CD8-positive, alpha-beta memory T cell (primary cell): ENCODE measurements around the gene TRAFD1. TPM values are rescaled to one million over a fixed set of nuclear protein-coding genes. Genes with fewer than 3 reads are reported as not detected.

Experiments
- CTCF ChIA-PET: fragments of 350-600 bp; sonication (Branson Sonifier 250); formaldehyde crosslinking; loops from one replicate; lab custom pipeline; 2021; ENCODE audit warnings: antibody characterized with exemption; lab: Charles Lee
- POLR2A ChIA-PET: fragments of 350-600 bp; sonication (Branson Sonifier 250); formaldehyde crosslinking; loops from one replicate; lab custom pipeline; 2021; ENCODE audit warnings: antibody characterized with exemption; lab: Charles Lee
- DNase-seq, 5 donors: peaks; one replicate each; pipeline versions ENCODE4 v3.0.0 to v3.0.0-alpha.2; 2020 to 2022; ENCODE audit warnings: mixed read lengths in 1 of 5
- H3K27ac ChIP-seq: one replicate; pipeline ENCODE4 v1.7.0; 2013; ENCODE audit warnings: low read depth, mild to moderate bottlenecking, low read length, moderate library complexity
- H3K27me3 ChIP-seq: 2 replicates; pipeline ENCODE4 v1.7.0; 2013; ENCODE audit warnings: low read length, mild to moderate bottlenecking; ENCODE audit not compliant: insufficient read depth, poor library complexity, severe bottlenecking
- H3K36me3 ChIP-seq: 2 replicates; pipeline ENCODE4 v1.7.0; 2013; ENCODE audit warnings: mild to moderate bottlenecking, low read length, moderate library complexity; ENCODE audit not compliant: insufficient read depth
- H3K4me1 ChIP-seq: 2 replicates; pipeline ENCODE4 v1.7.0; 2013; ENCODE audit warnings: mild to moderate bottlenecking, low read length, moderate library complexity; ENCODE audit not compliant: insufficient read depth
- H3K4me3 ChIP-seq: 2 replicates; pipeline ENCODE4 v1.7.0; 2013; ENCODE audit warnings: mild to moderate bottlenecking, low read length
- H3K9me3 ChIP-seq: 2 replicates; pipeline ENCODE4 v1.7.0; 2013; ENCODE audit warnings: mild to moderate bottlenecking, low read length
- H3K27ac Mint-ChIP-seq, 8 donors: one replicate each; pipeline ENCODE4 v1.8.0; 2020 to 2021; ENCODE audit warnings: mixed read lengths in 8 of 8, mild to moderate bottlenecking in 6 of 8, inconsistent platforms in 3 of 8, moderate library complexity in 3 of 8
- H3K27me3 Mint-ChIP-seq, 2 donors: one replicate each; pipeline ENCODE4 v1.8.0; 2020 to 2021; ENCODE audit warnings: mixed read lengths in 2 of 2, mild to moderate bottlenecking in 1 of 2, moderate library complexity in 1 of 2
- H3K36me3 Mint-ChIP-seq, 3 donors: one replicate each; pipeline ENCODE4 v1.8.0; 2020 to 2021; ENCODE audit warnings: mixed read lengths in 3 of 3, inconsistent platforms in 1 of 3, mild to moderate bottlenecking in 1 of 3
- H3K4me1 Mint-ChIP-seq, 3 donors: one replicate each; pipeline ENCODE4 v1.8.0; 2020 to 2021; ENCODE audit warnings: mixed read lengths in 3 of 3, inconsistent platforms in 1 of 3, mild to moderate bottlenecking in 1 of 3
- H3K4me3 Mint-ChIP-seq, 7 donors: one replicate each; pipeline ENCODE4 v1.8.0; 2020 to 2021; ENCODE audit warnings: mixed read lengths in 7 of 7, mild to moderate bottlenecking in 6 of 7, moderate library complexity in 4 of 7, inconsistent platforms in 2 of 7
- H3K9me3 Mint-ChIP-seq, 5 donors: one replicate each; pipeline ENCODE4 v1.8.0; 2020 to 2022; ENCODE audit warnings: mixed read lengths in 5 of 5, mild to moderate bottlenecking in 3 of 5, moderate library complexity in 2 of 5, inconsistent platforms in 1 of 5
- polyA plus RNA-seq: library from polyadenylated mRNA; unstranded; fragments of 300-500 nt; fragmentation: Illumina TruSeq; gene quantifications from one replicate; pipeline ENCODE4 v1.2.3, GENCODE V29; 2021
- total RNA-seq, 2 experiments: library from RNA; stranded (reverse); gene quantifications; one replicate each; pipeline ENCODE4 v1.2.3, GENCODE V29; 2021

The TRAFD1 gene
- total and polyA plus RNA-seq, 3 experiments from 2014 or later: 34.5 to 55.6 (median 34.5) TPM

- no peak for DNase-seq
- POLR2A ChIA-PET: no interaction called here
- no peaks in the 10 kb centered on the region for H3K9me3 ChIP-seq
- H3K9me3 Mint-ChIP-seq: no peaks in the 10 kb centered on the region
- no peak overlapping the region for H3K4me3 ChIP-seq
- no peaks in the 10 kb centered on the region for H3K4me1 ChIP-seq
- H3K4me1 Mint-ChIP-seq: peaks cover 7 to 15% (median 7%) of the 10 kb centered on the region in 3 donors
- H3K27me3 Mint-ChIP-seq: no peaks in the 10 kb centered on the region
- no peaks in the 10 kb centered on the region for H3K36me3 ChIP-seq
- CTCF ChIA-PET: interaction anchor here (2.1 kb wide), 1 partner anchor 9 kb away, joined by 6 read pairs; no protein-coding TSS in a partner anchor
- H3K27me3 ChIP-seq: no peaks in the 10 kb centered on the region
- no peak overlapping the region for H3K27ac Mint-ChIP-seq
- H3K36me3 Mint-ChIP-seq: peaks cover 0 to 39% (median 2%) of the 10 kb centered on the region in 3 donors
- H3K27ac ChIP-seq: no peak overlapping the region
- no peak overlapping the region for H3K4me3 Mint-ChIP-seq
These were observed 42.6 kb downstream of the TRAFD1 start for GRCh38 chr12:112167718-112168525.

- POLR2A ChIA-PET: no interaction called here
- H3K27me3 Mint-ChIP-seq: no peaks in the 10 kb centered on the region
- H3K9me3 Mint-ChIP-seq: no peaks in the 10 kb centered on the region
- DNase-seq: no peak
- CTCF ChIA-PET: interaction anchor here (1.0 to 2.1 kb wide), 4 partner anchors 10 to 60 kb away, joined by 3 to 6 read pairs (median 4); partner anchors contain the start of genes NAA25 and TRAFD1
- H3K4me1 Mint-ChIP-seq: peaks cover 7 to 15% (median 7%) of the 10 kb centered on the region in 3 donors
- H3K36me3 Mint-ChIP-seq: peaks cover 0 to 36% (median 2%) of the 10 kb centered on the region in 3 donors
- Histone ChIP-seq H3K27ac (no peak overlapping the region), H3K27me3 (no peaks in the 10 kb centered on the region), H3K4me3 (no peak overlapping the region), H3K4me1 (no peaks in the 10 kb centered on the region), H3K9me3 (no peaks in the 10 kb centered on the region), H3K36me3 (no peaks in the 10 kb centered on the region)
- no peak overlapping the region for H3K4me3 Mint-ChIP-seq
- peak overlapping the region in 3 of 8 donors; percentile 33 to 74 (median 50) for H3K27ac Mint-ChIP-seq
These were observed 43.2 kb downstream of the TRAFD1 start for GRCh38 chr12:112168561-112168971.

GRCh38 chr12:112169161-112169872 lies 44.0 kb downstream of the TRAFD1 start:
- DNase-seq: no peak
- Mint-ChIP-seq H3K27me3 (no peaks in the 10 kb centered on the region), H3K9me3 (no peaks in the 10 kb centered on the region), H3K36me3 (peaks cover 0 to 33% (median 2%) of the 10 kb centered on the region in 3 donors), H3K4me1 (peaks cover 7 to 15% (median 7%) of the 10 kb centered on the region in 3 donors), H3K27ac (peak overlapping the region in 2 of 8 donors; percentile 17 to 58), H3K4me3 (no peak overlapping the region)
- Histone ChIP-seq H3K27me3 (no peaks in the 10 kb centered on the region), H3K4me1 (no peaks in the 10 kb centered on the region), H3K4me3 (no peak overlapping the region), H3K9me3 (no peaks in the 10 kb centered on the region), H3K36me3 (no peaks in the 10 kb centered on the region), H3K27ac (no peak overlapping the region)
- POLR2A ChIA-PET: no interaction called here
- CTCF ChIA-PET: interaction anchor here (1.0 to 2.1 kb wide), 4 partner anchors 11 to 60 kb away, joined by 3 to 6 read pairs (median 4); partner anchors contain the start of genes NAA25 and TRAFD1

- H3K9me3 ChIP-seq: no peaks in the 10 kb centered on the region
- no peak for DNase-seq
- H3K4me1 ChIP-seq: no peaks in the 10 kb centered on the region
- H3K36me3 ChIP-seq: no peaks in the 10 kb centered on the region
- no peak overlapping the region for H3K27ac ChIP-seq
- no peaks in the 10 kb centered on the region for H3K27me3 Mint-ChIP-seq
- CTCF ChIA-PET: interaction anchor here (1.4 to 1.7 kb wide), 2 partner anchors 44 to 61 kb away, joined by 4 to 5 read pairs; partner anchors contain the start of genes NAA25 and TRAFD1
- H3K27me3 ChIP-seq: no peaks in the 10 kb centered on the region
- peak overlapping the region in 5 of 8 donors; percentile 17 to 92 (median 58) for H3K27ac Mint-ChIP-seq
- no peak overlapping the region for H3K4me3 ChIP-seq
- no peaks in the 10 kb centered on the region for H3K9me3 Mint-ChIP-seq
- POLR2A ChIA-PET: no interaction called here
- H3K4me1 Mint-ChIP-seq: peaks cover 7 to 15% (median 7%) of the 10 kb centered on the region in 3 donors
- H3K36me3 Mint-ChIP-seq: peaks cover 0 to 37% (median 3%) of the 10 kb centered on the region in 3 donors
- H3K4me3 Mint-ChIP-seq: no peak overlapping the region
These were observed 44.6 kb downstream of the TRAFD1 start for GRCh38 chr12:112169966-112170365.

GRCh38 chr12:112170376-112170775 lies 45.0 kb downstream of the TRAFD1 start:
- H3K4me1 Mint-ChIP-seq: peaks cover 7 to 15% (median 7%) of the 10 kb centered on the region in 3 donors
- POLR2A ChIA-PET: no interaction called here
- no peaks in the 10 kb centered on the region for H3K9me3 ChIP-seq

GRCh38 chr12:112170971-112171596 lies 45.7 kb downstream of the TRAFD1 start:
- Mint-ChIP-seq H3K4me1 (peaks cover 7 to 15% (median 7%) of the 10 kb centered on the region in 3 donors), H3K36me3 (peaks cover 0 to 48% (median 12%) of the 10 kb centered on the region in 3 donors), H3K27me3 (no peaks in the 10 kb centered on the region), H3K4me3 (no peak overlapping the region), H3K9me3 (no peaks in the 10 kb centered on the region), H3K27ac (peak overlapping the region in 2 of 8 donors; percentile 32 to 51)
- DNase-seq: no peak
- ChIA-PET POLR2A (no interaction called here), CTCF (no interaction called here)
- Histone ChIP-seq H3K27me3 (no peaks in the 10 kb centered on the region), H3K4me1 (no peaks in the 10 kb centered on the region), H3K36me3 (peaks cover 10% of the 10 kb centered on the region), H3K27ac (no peak overlapping the region), H3K4me3 (no peak overlapping the region), H3K9me3 (no peaks in the 10 kb centered on the region)

More at GRCh38 chr12:112170376-112170775, 45.0 kb downstream of the TRAFD1 start:
- no peak overlapping the region for H3K27ac ChIP-seq
- Mint-ChIP-seq H3K36me3 (peaks cover 0 to 41% (median 7%) of the 10 kb centered on the region in 3 donors), H3K9me3 (no peaks in the 10 kb centered on the region), H3K27ac (peak overlapping the region in 4 of 8 donors; percentile 45 to 92 (median 60)), H3K4me3 (no peak overlapping the region), H3K27me3 (no peaks in the 10 kb centered on the region)
- H3K4me3 ChIP-seq: no peak overlapping the region
- H3K27me3 ChIP-seq: no peaks in the 10 kb centered on the region
- CTCF ChIA-PET: interaction anchor here (1.4 kb wide), 1 partner anchor 44 kb away, joined by 5 read pairs; the partner anchor contains the start of gene TRAFD1
- no peaks in the 10 kb centered on the region for H3K4me1 ChIP-seq
- DNase-seq: peak in 3 of 5 donors; percentile 9 to 16 (median 12)
- H3K36me3 ChIP-seq: peaks cover 3% of the 10 kb centered on the region

- Histone ChIP-seq H3K4me1 (no peaks in the 10 kb centered on the region), H3K4me3 (no peak overlapping the region), H3K27me3 (no peaks in the 10 kb centered on the region), H3K27ac (no peak overlapping the region), H3K9me3 (no peaks in the 10 kb centered on the region), H3K36me3 (peaks cover 18% of the 10 kb centered on the region)
- Mint-ChIP-seq H3K4me1 (peaks cover 7 to 15% (median 7%) of the 10 kb centered on the region in 3 donors), H3K27me3 (no peaks in the 10 kb centered on the region), H3K4me3 (no peak overlapping the region), H3K9me3 (no peaks in the 10 kb centered on the region), H3K27ac (peak overlapping the region in 3 of 8 donors; percentile 6 to 75 (median 39)), H3K36me3 (peaks cover 0 to 59% (median 17%) of the 10 kb centered on the region in 3 donors)
- POLR2A ChIA-PET: no interaction called here
- DNase-seq: no peak
- CTCF ChIA-PET: no interaction called here
These were observed 47.4 kb downstream of the TRAFD1 start for GRCh38 chr12:112172556-112173324.
